Measurements from ENCODE around the gene TMSB4X.

Gene TMSB4X

DNA sequence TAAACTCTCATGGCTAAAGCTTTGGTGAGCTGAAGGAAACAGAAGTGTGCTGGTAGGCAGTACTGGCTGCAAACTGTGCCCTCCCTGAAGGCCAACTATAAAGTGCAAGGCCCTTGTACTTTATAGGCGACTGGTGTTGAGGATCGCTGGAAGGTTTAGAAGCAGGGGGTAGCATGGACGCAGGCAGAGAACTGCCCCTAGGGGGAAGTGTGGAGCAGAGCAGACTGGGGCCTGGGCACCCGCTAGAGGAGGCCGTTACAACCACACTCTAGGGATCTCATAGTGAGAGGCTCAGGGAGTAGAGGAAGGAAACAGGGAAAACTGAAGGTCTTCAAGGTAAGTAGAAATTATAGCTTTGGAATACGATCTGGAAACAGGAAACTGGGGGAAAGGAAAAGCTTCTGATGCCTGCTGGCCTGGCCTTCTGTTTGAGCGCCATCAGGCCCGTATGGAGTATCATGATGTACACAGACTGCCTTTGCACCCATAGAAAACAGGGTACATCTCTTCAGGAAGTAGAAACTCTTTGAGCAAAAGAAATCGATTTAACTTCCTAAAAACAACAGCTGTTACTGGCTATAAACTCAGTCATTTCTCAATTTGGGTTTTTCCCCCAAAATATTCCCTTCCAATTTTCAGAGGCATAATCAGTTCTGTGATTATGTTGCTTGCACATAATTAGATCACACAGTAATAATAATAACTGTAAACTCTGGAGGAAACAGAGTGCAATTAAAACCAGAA, 23.9 kb upstream of the TMSB4X start:
- TF ChIP-seq TAF1 (IDR thresholded peaks at IDR 0.05; ENCODE audit: borderline replicate concordance, insufficient read depth, low read length), result 0 out of 2 replicates have a peak, but pooled peaks have one; percentile 17
- no peak for TF ChIP-seq SIN3A (IDR thresholded peaks at IDR 0.05; ENCODE audit: borderline replicate concordance, insufficient read depth, low read length)

DNA sequence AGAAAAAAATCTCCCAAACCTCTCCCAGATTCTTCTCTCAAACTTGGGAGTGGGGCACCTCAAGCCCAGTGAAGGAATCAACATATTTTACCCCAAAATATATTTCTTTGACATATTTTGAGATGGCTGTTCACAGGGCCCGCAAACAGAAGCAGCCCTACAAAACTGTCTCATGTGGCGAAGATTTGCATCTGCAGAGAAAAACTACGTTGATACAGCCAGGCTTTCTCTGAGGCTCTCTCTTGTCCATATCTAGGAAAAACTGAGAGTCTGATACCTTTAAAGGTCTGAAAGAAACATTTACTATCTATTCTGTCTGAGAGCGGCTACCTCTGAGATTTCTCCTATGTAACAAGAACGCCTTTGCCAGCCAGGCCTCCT, 23.3 kb upstream of the TMSB4X start:
- TF ChIP-seq, protein P1, sequence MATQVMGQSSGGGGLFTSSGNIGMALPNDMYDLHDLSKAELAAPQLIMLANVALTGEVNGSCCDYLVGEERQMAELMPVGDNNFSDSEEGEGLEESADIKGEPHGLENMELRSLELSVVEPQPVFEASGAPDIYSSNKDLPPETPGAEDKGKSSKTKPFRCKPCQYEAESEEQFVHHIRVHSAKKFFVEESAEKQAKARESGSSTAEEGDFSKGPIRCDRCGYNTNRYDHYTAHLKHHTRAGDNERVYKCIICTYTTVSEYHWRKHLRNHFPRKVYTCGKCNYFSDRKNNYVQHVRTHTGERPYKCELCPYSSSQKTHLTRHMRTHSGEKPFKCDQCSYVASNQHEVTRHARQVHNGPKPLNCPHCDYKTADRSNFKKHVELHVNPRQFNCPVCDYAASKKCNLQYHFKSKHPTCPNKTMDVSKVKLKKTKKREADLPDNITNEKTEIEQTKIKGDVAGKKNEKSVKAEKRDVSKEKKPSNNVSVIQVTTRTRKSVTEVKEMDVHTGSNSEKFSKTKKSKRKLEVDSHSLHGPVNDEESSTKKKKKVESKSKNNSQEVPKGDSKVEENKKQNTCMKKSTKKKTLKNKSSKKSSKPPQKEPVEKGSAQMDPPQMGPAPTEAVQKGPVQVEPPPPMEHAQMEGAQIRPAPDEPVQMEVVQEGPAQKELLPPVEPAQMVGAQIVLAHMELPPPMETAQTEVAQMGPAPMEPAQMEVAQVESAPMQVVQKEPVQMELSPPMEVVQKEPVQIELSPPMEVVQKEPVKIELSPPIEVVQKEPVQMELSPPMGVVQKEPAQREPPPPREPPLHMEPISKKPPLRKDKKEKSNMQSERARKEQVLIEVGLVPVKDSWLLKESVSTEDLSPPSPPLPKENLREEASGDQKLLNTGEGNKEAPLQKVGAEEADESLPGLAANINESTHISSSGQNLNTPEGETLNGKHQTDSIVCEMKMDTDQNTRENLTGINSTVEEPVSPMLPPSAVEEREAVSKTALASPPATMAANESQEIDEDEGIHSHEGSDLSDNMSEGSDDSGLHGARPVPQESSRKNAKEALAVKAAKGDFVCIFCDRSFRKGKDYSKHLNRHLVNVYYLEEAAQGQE (IDR thresholded peaks at IDR 0.05; ENCODE audit: insufficient read depth in 1 of 2, low read depth in 2 of 2, low read length in 2 of 2), result no peak
- TF ChIP-seq POLR2AphosphoS5 (IDR thresholded peaks at IDR 0.05; ENCODE audit: low read depth, low read length) (no peak), TAF1 (IDR thresholded peaks at IDR 0.05; ENCODE audit: borderline replicate concordance, insufficient read depth, low read length) (no peak), SIN3A (IDR thresholded peaks at IDR 0.05; ENCODE audit: borderline replicate concordance, insufficient read depth, low read length) (no peak), FOXP2 (optimal IDR thresholded peaks at IDR 0.05; ENCODE audit: borderline replicate concordance, extremely low read depth, extremely low read length, insufficient read depth) (no peak)

DNA sequence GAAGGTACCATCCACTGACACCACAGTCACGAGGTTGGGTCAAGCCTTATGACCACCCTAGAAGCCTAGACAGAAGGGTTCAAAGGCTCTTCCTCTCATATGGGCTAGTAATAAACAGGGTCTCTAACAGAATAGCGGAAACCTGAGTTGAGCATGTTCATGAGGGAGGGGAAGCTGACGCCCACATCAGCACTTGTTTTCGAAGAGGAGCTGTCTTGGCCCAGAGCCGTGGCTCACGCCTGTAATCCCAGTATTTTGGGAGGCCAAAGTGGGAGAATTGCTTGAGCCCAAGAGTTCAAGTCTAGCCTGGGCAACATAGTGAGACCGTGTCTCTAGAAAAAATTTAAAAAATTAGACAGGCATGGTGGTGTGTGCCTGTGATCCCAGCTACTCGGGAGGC, 21.5 kb upstream of the TMSB4X start:
- no peak for TF ChIP-seq TAF1 (IDR thresholded peaks at IDR 0.05; ENCODE audit: borderline replicate concordance, insufficient read depth, low read length)
- TF ChIP-seq, protein P1 (IDR thresholded peaks at IDR 0.05; ENCODE audit: insufficient read depth in 1 of 2, low read depth in 2 of 2, low read length in 2 of 2), result no peak
- TF ChIP-seq POLR2AphosphoS5 (IDR thresholded peaks at IDR 0.05; ENCODE audit: low read depth, low read length), result no peak
- no peak for TF ChIP-seq SIN3A (IDR thresholded peaks at IDR 0.05; ENCODE audit: borderline replicate concordance, insufficient read depth, low read length)
- TF ChIP-seq FOXP2 (optimal IDR thresholded peaks at IDR 0.05; ENCODE audit: borderline replicate concordance, extremely low read depth, extremely low read length, insufficient read depth), result no peak

DNA sequence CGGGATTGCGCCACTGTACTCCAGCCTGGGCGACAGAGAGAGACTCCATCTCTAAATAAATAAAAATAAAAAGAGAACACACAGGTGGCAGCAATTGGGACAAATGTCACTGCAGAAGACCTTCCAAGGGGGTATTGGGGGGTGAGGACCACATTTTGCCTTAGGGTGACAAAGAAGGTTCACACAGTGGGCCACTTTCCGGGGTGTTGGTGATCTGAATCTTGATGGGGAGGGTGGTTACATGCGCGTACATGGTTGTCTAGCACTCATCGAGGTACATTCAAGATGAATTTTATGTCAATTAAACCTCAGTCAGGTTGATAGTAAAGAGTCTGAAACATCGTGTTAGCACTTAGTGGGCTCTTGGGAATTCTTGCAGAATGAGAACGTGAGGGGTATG, 20.5 kb upstream of the TMSB4X start:
- TF ChIP-seq SIN3A (IDR thresholded peaks at IDR 0.05; ENCODE audit: borderline replicate concordance, insufficient read depth, low read length) (no peak), FOXP2 (optimal IDR thresholded peaks at IDR 0.05; ENCODE audit: borderline replicate concordance, extremely low read depth, extremely low read length, insufficient read depth) (no peak), TAF1 (IDR thresholded peaks at IDR 0.05; ENCODE audit: borderline replicate concordance, insufficient read depth, low read length) (no peak), POLR2AphosphoS5 (IDR thresholded peaks at IDR 0.05; ENCODE audit: low read depth, low read length) (no peak)
- TF ChIP-seq, protein P1 (IDR thresholded peaks at IDR 0.05; ENCODE audit: insufficient read depth in 1 of 2, low read depth in 2 of 2, low read length in 2 of 2), result no peak

DNA sequence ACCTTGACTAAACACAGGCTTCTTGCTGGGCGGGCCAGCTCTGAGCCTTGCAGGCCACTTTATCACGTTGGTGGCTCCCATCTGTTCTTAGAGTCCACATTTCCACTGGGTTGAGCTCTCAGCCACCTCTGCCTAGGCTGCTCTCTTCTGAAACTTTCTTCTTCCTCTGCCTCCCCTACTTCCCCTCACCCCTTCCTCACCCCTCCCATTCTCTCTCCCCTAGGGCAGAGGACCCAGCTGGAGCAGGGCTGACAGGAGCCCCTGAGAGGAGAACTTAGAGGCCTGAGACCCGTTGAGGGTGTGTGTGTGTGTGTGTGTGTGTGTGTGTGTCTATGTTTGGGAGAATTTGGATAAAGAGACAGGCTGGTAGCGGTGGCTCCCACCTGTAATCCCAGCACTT, 19.9 kb upstream of the TMSB4X start:
- no peak for TF ChIP-seq TAF1 (IDR thresholded peaks at IDR 0.05; ENCODE audit: borderline replicate concordance, insufficient read depth, low read length)
- TF ChIP-seq, protein P1 (IDR thresholded peaks at IDR 0.05; ENCODE audit: insufficient read depth in 1 of 2, low read depth in 2 of 2, low read length in 2 of 2), result no peak
- no peak for TF ChIP-seq FOXP2 (optimal IDR thresholded peaks at IDR 0.05; ENCODE audit: borderline replicate concordance, extremely low read depth, extremely low read length, insufficient read depth)
- no peak for TF ChIP-seq POLR2AphosphoS5 (IDR thresholded peaks at IDR 0.05; ENCODE audit: low read depth, low read length)
- TF ChIP-seq SIN3A (IDR thresholded peaks at IDR 0.05; ENCODE audit: borderline replicate concordance, insufficient read depth, low read length), result no peak
